Measurements from ENCODE around the gene WWC1. TPM values are rescaled to one million over a fixed set of nuclear protein-coding genes. Genes with fewer than 3 reads are reported as not detected.

Gene WWC1
- total and polyA plus RNA-seq, 10 of the 15 experiments (the other 5 are each of a cell fraction or from before 2014, with no cell fraction given) = 0.50 to 7.8 (median 2.5) TPM

- TF ChIP-seq ZBTB11 (CRISPR knock-in tag; IDR thresholded peaks at IDR 0.05) (no peak), DPF2 (IDR thresholded peaks at IDR 0.05) (no peak), CBFB (IDR thresholded peaks at IDR 0.05; ENCODE audit: low read depth) (no peak), ZBTB4 (CRISPR knock-in tag; IDR thresholded peaks at IDR 0.05) (no peak), TARDBP (IDR thresholded peaks at IDR 0.05; ENCODE audit: borderline replicate concordance) (no peak), HDGF (IDR thresholded peaks at IDR 0.05) (no peak)
- TF ChIP-seq, protein P1, sequence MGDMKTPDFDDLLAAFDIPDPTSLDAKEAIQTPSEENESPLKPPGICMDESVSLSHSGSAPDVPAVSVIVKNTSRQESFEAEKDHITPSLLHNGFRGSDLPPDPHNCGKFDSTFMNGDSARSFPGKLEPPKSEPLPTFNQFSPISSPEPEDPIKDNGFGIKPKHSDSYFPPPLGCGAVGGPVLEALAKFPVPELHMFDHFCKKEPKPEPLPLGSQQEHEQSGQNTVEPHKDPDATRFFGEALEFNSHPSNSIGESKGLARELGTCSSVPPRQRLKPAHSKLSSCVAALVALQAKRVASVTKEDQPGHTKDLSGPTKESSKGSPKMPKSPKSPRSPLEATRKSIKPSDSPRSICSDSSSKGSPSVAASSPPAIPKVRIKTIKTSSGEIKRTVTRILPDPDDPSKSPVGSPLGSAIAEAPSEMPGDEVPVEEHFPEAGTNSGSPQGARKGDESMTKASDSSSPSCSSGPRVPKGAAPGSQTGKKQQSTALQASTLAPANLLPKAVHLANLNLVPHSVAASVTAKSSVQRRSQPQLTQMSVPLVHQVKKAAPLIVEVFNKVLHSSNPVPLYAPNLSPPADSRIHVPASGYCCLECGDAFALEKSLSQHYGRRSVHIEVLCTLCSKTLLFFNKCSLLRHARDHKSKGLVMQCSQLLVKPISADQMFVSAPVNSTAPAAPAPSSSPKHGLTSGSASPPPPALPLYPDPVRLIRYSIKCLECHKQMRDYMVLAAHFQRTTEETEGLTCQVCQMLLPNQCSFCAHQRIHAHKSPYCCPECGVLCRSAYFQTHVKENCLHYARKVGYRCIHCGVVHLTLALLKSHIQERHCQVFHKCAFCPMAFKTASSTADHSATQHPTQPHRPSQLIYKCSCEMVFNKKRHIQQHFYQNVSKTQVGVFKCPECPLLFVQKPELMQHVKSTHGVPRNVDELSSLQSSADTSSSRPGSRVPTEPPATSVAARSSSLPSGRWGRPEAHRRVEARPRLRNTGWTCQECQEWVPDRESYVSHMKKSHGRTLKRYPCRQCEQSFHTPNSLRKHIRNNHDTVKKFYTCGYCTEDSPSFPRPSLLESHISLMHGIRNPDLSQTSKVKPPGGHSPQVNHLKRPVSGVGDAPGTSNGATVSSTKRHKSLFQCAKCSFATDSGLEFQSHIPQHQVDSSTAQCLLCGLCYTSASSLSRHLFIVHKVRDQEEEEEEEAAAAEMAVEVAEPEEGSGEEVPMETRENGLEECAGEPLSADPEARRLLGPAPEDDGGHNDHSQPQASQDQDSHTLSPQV (IDR thresholded peaks at IDR 0.05) = no peak
Measured at GRCh38 chr5:168275940-168276339, 15.5 kb upstream of the WWC1 start (continued).
